Kidney (tissue), 14 donors: ENCODE data around the gene PSG1. TPM values are rescaled to one million over a fixed set of nuclear protein-coding genes. Genes with fewer than 3 reads are reported as not detected.
"Not testable (repeated sequence)": the region's sequence is repeated elsewhere in the genome, so short reads cannot be mapped to it uniquely, and the experiment has no call there.

Source experiments
- DNase-seq, 5 donors: peaks; one replicate each; pipeline ENCODE4 v3.0.0-alpha.2; 2013 to 2020
- FAIRE-seq: peaks from 2 replicates; lab custom pipeline; 2012; peaks lifted over from hg19 to GRCh38; lab: Jason Lieb, UNC
- H3K27ac ChIP-seq, 2 donors: one replicate each; pipeline ENCODE4 v1.7.0; 2013; ENCODE audit warnings: low read depth in 2 of 2, low read length in 2 of 2, inconsistent platforms in 1 of 2
- H3K27me3 ChIP-seq: one replicate; pipeline ENCODE4 v1.7.1; 2013; ENCODE audit warnings: low read length, inconsistent platforms; ENCODE audit not compliant: control insufficient read depth, insufficient read depth
- H3K36me3 ChIP-seq, 3 donors: one replicate each; pipeline versions ENCODE4 v1.7.0 to v1.7.1; 2013; ENCODE audit warnings: low read length in 3 of 3, control low read depth in 1 of 3, inconsistent platforms in 1 of 3; ENCODE audit not compliant: insufficient read depth in 3 of 3, control insufficient read depth in 2 of 3
- H3K4me1 ChIP-seq, 3 donors: one replicate each; pipeline versions ENCODE4 v1.7.0 to v1.7.1; 2013; ENCODE audit warnings: low read length in 3 of 3, inconsistent platforms in 1 of 3, low read depth in 1 of 3; ENCODE audit not compliant: control insufficient read depth in 2 of 3, insufficient read depth in 2 of 3
- H3K4me3 ChIP-seq, 3 donors: one replicate each; pipeline versions ENCODE4 v1.7.0 to v1.8.1; 2013; ENCODE audit warnings: low read length in 3 of 3, control low read depth in 1 of 3, inconsistent platforms in 1 of 3
- H3K9ac ChIP-seq, 3 donors: one replicate each; pipeline versions ENCODE4 v1.7.0 to v1.7.1; 2013; ENCODE audit warnings: low read length in 3 of 3, control low read depth in 1 of 3, inconsistent platforms in 1 of 3
- H3K9me3 ChIP-seq, 3 donors: one replicate each; pipeline versions ENCODE4 v1.7.0 to v1.7.1; 2013; ENCODE audit warnings: low read length in 3 of 3, control low read depth in 1 of 3, inconsistent platforms in 1 of 3; ENCODE audit not compliant: control insufficient read depth in 2 of 3, insufficient read depth in 1 of 3
- intact Hi-C: fragments of 100-400 bp; cut with DNase I; formaldehyde crosslinking; loops from one replicate; pipeline ENCODE4 v1.11.1; 2022
- polyA plus RNA-seq: library from polyadenylated mRNA; stranded (reverse); fragments of 350-450 nt; fragmentation: Illumina TruSeq; extraction: RNeasy Lipid Tissue Mini Kit (QIAGEN cat#74804); gene quantifications from one replicate; pipeline ENCODE4 v1.2.3, GENCODE V29; 2014; ENCODE audit warnings: low read depth, low replicate concordance; ENCODE audit not compliant: insufficient read depth
- total RNA-seq: library from RNA; stranded (reverse); fragmentation: NEBNext Ultra II Directional; extraction: Animal tissue kit (Norgen Biotek cat#: 25700); gene quantifications from one replicate; pipeline ENCODE4 v1.2.1, GENCODE V29; 2021
- TF ChIP-seq, protein P1 (sequence below): IDR thresholded peaks from 3 replicates; pipeline ENCODE4 v1.5.1; 2012; ENCODE audit warnings: mild to moderate bottlenecking, moderate library complexity, borderline replicate concordance; ENCODE audit not compliant: insufficient read depth; ENCODE audit errors: extremely low read depth
- donor health status: control.
- donor health status: control.
- donor health status: control.
- donor health status: control.
- donor health status: control.
- donor health status: DM: yes; HTN: yes; CAD: no.
- donor health status: Normal renal cell carcinoma (clear cell type).

Gene PSG1
- total and polyA plus RNA-seq, 2 donors from 2014 or later = not detected

DNA sequence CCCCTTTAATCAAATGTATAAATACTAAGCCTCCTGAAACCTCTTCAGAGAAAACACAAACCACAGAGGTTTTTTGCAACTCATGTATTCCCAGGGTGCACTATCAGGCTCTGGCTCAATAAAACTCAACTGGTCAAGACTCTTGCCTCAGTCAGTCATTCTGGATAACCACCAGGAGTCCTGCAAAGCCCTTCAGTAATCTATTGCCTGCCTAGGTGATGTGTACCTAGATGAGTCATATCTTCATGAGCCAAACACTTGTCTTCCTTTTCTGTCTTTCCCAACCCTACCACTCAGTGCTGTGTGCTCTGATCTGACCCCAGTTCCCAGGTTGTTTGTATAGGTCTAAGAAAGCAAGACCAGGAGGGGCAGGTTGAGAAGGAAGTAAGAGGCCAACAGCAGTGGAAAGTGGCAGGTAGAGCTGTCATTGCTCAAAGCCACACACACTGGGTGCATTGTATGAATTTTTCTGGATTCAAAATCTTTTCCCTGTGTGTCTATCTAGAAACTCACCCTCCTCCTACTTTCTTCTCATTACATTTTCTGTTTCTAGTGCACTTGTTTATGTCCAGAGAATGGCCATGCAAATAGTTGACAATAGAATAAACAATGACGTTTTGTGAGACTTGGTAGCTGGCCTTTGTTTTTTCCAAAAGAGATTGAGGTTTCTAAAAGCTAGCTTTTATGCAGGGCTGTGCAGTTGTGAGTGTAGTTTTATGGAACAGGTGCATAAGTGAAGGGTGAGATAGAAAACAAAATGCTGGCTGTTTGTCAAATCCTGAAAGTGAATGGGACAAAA lies 48.1 kb downstream of the PSG1 start:
- Histone ChIP-seq H3K27me3 (no peaks in the 10 kb centered on the region), H3K27ac (no peak overlapping the region), H3K36me3 (no peaks in the 10 kb centered on the region), H3K4me3 (no peak overlapping the region), H3K4me1 (no peaks in the 10 kb centered on the region), H3K9me3 (no peaks in the 10 kb centered on the region), H3K9ac (no peak overlapping the region)
- DNase-seq (no peak), FAIRE-seq (no peak)
- intact Hi-C loops = no loop called here
- TF ChIP-seq, protein P1, sequence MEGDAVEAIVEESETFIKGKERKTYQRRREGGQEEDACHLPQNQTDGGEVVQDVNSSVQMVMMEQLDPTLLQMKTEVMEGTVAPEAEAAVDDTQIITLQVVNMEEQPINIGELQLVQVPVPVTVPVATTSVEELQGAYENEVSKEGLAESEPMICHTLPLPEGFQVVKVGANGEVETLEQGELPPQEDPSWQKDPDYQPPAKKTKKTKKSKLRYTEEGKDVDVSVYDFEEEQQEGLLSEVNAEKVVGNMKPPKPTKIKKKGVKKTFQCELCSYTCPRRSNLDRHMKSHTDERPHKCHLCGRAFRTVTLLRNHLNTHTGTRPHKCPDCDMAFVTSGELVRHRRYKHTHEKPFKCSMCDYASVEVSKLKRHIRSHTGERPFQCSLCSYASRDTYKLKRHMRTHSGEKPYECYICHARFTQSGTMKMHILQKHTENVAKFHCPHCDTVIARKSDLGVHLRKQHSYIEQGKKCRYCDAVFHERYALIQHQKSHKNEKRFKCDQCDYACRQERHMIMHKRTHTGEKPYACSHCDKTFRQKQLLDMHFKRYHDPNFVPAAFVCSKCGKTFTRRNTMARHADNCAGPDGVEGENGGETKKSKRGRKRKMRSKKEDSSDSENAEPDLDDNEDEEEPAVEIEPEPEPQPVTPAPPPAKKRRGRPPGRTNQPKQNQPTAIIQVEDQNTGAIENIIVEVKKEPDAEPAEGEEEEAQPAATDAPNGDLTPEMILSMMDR = no peak

DNA sequence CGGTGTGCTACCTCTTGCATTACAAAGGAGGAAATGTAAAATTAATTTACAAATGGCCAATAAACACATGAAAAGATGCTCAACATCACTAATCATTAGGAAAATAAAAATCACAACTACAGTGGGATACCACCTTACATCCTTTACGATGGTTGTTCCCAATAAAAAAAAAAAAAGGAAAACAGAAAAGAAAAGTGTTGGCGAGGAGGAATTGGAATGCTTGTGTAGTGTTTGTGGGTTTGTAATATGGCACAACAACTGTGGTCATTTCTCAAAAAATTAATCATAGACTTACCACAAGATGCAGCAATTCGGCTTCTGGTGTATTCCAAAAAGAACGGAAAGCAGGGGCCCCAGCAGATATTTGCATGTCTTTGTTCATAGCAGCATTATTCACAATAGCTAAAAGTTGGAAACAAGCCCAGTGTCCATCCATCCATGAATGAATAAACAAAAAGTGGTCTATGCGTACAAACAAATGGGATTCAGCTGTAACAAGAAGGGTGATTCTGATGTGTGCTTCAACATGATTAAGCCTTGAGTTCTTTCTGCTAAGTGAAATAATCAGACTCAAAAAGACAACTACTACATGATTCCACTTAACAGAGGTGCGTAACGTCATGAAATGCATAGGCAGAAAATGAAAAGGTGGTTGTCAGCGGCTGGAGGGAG lies 58.1 kb downstream of the PSG1 start:
- intact Hi-C loops, DNase-seq, H3K27ac ChIP-seq, H3K9ac ChIP-seq, H3K36me3 ChIP-seq, FAIRE-seq, H3K4me1 ChIP-seq, H3K27me3 ChIP-seq, H3K9me3 ChIP-seq, H3K4me3 ChIP-seq: not testable (repeated sequence)

DNA sequence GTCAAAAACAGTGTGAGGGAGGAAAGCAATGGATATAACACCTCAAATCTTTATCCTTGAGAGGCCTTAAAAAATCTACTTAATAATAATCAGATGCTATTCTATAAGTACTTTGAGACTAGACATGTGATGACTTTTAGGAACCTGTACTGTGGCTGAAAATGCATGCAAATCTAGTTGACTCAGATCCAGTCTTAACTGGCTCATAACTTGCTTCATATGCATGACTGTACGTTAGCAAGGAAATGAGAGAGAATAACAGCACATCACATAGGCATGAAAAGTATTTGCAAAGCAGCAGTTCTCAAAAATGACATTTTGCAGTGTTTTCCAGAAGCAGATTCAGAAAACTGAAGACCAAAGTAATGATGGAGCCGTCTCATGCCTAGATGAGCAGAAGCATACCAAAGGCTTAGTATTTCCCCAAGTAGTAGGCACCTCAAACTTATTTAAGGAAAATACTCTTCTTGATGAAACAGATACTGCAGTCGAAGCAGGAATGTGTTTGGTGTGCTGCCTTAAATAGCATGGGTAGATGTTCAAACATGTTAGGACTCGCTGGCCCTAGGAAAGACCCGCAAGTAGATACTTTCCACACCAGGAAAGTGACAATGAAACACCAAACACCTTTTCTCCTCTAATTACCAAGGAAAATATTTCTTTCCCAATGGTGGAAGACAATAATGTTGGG lies 59.4 kb downstream of the PSG1 start:
- DNase-seq, H3K9ac ChIP-seq: not testable (repeated sequence)

DNA sequence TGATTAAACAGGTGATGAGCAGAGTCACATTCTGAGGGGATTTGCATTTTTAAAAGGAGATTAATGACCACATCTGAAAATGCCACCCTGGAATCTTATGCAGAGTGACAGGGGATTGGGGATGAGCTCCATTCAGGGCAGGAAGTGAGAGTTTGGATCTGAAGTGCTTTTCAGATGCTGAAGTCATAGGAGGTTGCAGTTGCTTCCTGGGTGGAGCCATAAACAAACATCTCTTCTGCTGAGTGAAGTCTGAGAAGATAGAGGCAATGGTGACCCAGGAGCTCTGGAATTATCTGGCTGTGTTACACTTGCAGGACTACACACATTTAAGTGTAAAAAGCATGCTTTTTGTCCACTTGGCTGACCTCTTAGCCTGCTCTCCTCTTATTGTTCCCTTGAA lies 62.6 kb downstream of the PSG1 start:
- no peak overlapping the region for H3K9ac ChIP-seq
- intact Hi-C loops = no loop called here
- no peak overlapping the region for H3K27ac ChIP-seq
- no peaks in the 10 kb centered on the region for H3K9me3 ChIP-seq
- no peaks in the 10 kb centered on the region for H3K4me1 ChIP-seq
- FAIRE-seq (no peak), DNase-seq (no peak)
- no peaks in the 10 kb centered on the region for H3K36me3 ChIP-seq
- H3K4me3 ChIP-seq = no peak overlapping the region
- H3K27me3 ChIP-seq = no peaks in the 10 kb centered on the region
- TF ChIP-seq, protein P1 = no peak

More for the DNA sequence above, 59.4 kb downstream of the PSG1 start:
- intact Hi-C loops, FAIRE-seq, H3K36me3 ChIP-seq, H3K27me3 ChIP-seq, H3K27ac ChIP-seq, H3K4me3 ChIP-seq, H3K9me3 ChIP-seq, H3K4me1 ChIP-seq: not testable (repeated sequence)

Other genes starting within 250 kb of the PSG1 start
- gene PSG3, start 139.2 kb downstream of the PSG1 start, total RNA-seq = not detected
- not detected for gene PSG3, start 139.2 kb downstream of the PSG1 start, polyA plus RNA-seq
- gene PSG8, start 114.0 kb downstream of the PSG1 start, total RNA-seq = not detected
- gene PSG8, start 114.0 kb downstream of the PSG1 start, polyA plus RNA-seq = not detected
- not detected for gene PSG6, start 38.2 kb upstream of the PSG1 start, total RNA-seq
- not detected for gene PSG6, start 38.2 kb upstream of the PSG1 start, polyA plus RNA-seq
- not detected for gene PSG7, start 57.5 kb upstream of the PSG1 start, total RNA-seq
- gene PSG7, start 57.5 kb upstream of the PSG1 start, polyA plus RNA-seq = not detected
- gene PSG11, start 146.8 kb upstream of the PSG1 start, total RNA-seq = not detected
- gene PSG11, start 146.8 kb upstream of the PSG1 start, polyA plus RNA-seq = not detected
- not detected for gene PSG2, start 203.0 kb upstream of the PSG1 start, total RNA-seq
- gene PSG2, start 203.0 kb upstream of the PSG1 start, polyA plus RNA-seq = not detected